Stomach (tissue), 9 donors: ENCODE measurements around the gene OLFML3. TPM values are rescaled to one million over a fixed set of nuclear protein-coding genes. Genes with fewer than 3 reads are reported as not detected.

ENCODE experiments used
- DNase-seq, 2 donors: peaks; one replicate each; pipeline versions ENCODE4 v3.0.0 to v3.0.0-alpha.2; 2013 to 2019
- H3K27ac ChIP-seq, 5 donors: fragments of 200-600 bp in 4 of 5; sonication (generic) in 4 of 5; one replicate each; pipeline ENCODE4 v1.5.1; 2013 to 2019; ENCODE audit warnings: mild to moderate bottlenecking in 1 of 5, moderate library complexity in 1 of 5
- H3K27me3 ChIP-seq, 3 donors: fragments of 200-600 bp; sonication (generic); one replicate each; pipeline ENCODE4 v1.5.1; 2017 to 2019; ENCODE audit warnings: mixed run types in 1 of 3
- H3K36me3 ChIP-seq, 4 donors: fragments of 200-600 bp; sonication (generic); 1 replicate in 3 of 4; 2 replicates in 1 of 4; pipeline ENCODE4 v1.5.1; 2016 to 2019
- H3K4me1 ChIP-seq, 4 donors: fragments of 200-600 bp; sonication (generic); one replicate each; pipeline ENCODE4 v1.5.1; 2016 to 2019
- H3K4me3 ChIP-seq, 4 donors: fragments of 200-600 bp; sonication (generic) in 3 of 4; one replicate each; pipeline ENCODE4 v1.5.1; 2016 to 2019; ENCODE audit warnings: mild to moderate bottlenecking in 1 of 4
- H3K9me3 ChIP-seq, 4 donors: fragments of 200-600 bp; sonication (generic); one replicate each; pipeline ENCODE4 v1.5.1; 2016 to 2019
- CTCF ChIP-seq, 7 experiments: fragments of 450-650 bp in 4 of 7; fragments of 200-600 bp in 3 of 7; sonication (generic) in 3 of 7; IDR thresholded peaks; one replicate each; pipeline ENCODE4 v1.5.1; 2016 to 2019; ENCODE audit warnings: antibody characterized with exemption in 7 of 7, control low read depth in 2 of 7, mild to moderate bottlenecking in 1 of 7
- EP300 ChIP-seq: sonication (generic); formaldehyde crosslinking; IDR thresholded peaks from one replicate; pipeline ENCODE4 v1.6.1; 2017; ENCODE audit warnings: antibody characterized with exemption
- POLR2A ChIP-seq, 4 donors: fragments of 450-650 bp; IDR thresholded peaks; one replicate each; pipeline ENCODE4 v1.6.1; 2016; ENCODE audit warnings: antibody characterized with exemption in 4 of 4, control low read depth in 2 of 4, mild to moderate bottlenecking in 1 of 4, moderate library complexity in 1 of 4
- POLR2AphosphoS5 ChIP-seq, 3 donors: sonication (generic); formaldehyde crosslinking; IDR thresholded peaks; one replicate each; pipeline ENCODE4 v1.6.1; 2016; ENCODE audit warnings: antibody characterized with exemption in 3 of 3
- WGBS, 5 donors: extraction: QIAGEN DNeasy Blood & Tissue Kit in 3 of 5; methylation state at CpG; one replicate each; pipeline versions ENCODE4 v1.1.5 to v1.1.7; 2013 to 2018; 5-methylcytosine and 5-hydroxymethylcytosine counted together
- intact Hi-C: fragments of 100-400 bp; cut with DNase I; formaldehyde crosslinking; loops from one replicate; pipeline ENCODE4 v1.15.1; 2023; ENCODE audit warnings: low total_unique reads
- polyA plus RNA-seq, 3 donors: library from polyadenylated mRNA; stranded (reverse); fragments of 200-250 nt; gene quantifications; one replicate each; pipeline ENCODE4 v1.2.3, GENCODE V29; 2013
- total RNA-seq, 5 donors: library from RNA; depleted of rRNA; stranded (reverse); fragments of >200 nt; gene quantifications; one replicate each; pipeline versions ENCODE4 v1.1.0 to v1.2.3, GENCODE V29; 2014 to 2016
- donor health status: healthy with polysubstance abuse.
- donor health status: Bipolar disorder and iron deficiency.
- donor health status: healthy.

OLFML3 gene
- total and polyA plus RNA-seq, 8 donors, result 2.9 to 84.3 (median 25.2) TPM

DNA sequence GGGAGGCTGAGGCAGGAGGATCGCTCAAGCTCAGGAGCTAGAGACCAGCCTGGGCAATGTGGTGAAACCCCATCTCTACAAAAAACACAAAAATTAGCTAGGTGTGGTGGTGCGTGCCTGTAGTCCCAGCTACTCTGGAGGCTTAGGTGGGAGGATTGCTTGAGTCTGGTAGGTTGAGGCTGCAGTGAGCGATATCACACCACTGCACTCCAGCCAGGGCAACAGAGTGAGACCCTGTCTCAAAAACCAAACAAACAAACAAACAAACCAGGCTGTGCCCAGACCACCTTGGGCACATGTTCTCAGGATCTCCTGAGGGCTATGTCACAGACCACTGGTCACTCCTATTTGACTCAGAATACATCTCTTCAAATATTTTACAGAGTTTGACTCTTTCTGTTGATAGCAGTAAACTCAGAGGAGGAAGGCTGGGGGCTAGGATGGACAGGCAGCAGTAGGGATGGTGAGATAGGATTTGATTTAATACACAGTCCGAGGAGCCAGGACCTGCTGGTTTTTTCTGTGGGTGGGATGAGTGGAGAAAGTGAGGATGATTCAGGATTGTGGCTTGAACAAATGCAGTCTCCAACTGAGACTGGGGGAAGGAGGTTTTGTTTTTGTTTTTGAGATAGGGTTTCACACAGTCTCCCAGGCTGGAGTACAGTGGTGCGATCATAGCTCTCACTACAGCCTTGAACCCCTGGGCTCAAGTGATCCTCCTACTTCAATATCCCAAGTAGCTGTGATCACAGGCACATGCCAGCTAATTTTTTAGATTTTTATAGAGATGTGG, 46.5 kb downstream of the OLFML3 start:
- Histone ChIP-seq H3K9me3 (no peaks in the 10 kb centered on the region), H3K27ac (no peak overlapping the region), H3K4me3 (no peak overlapping the region), H3K27me3 (no peaks in the 10 kb centered on the region), H3K36me3 (no peaks in the 10 kb centered on the region), H3K4me1 (no peaks in the 10 kb centered on the region)
- WGBS, 5 donors, result 80 to 95% (median 93%) methylated on average over 5 of the region's 5 CpGs
- TF ChIP-seq CTCF (IDR thresholded peaks at IDR 0.05) (no peak), POLR2AphosphoS5 (IDR thresholded peaks at IDR 0.05) (no peak), EP300 (no peak), POLR2A (IDR thresholded peaks at IDR 0.05) (no peak)
- intact Hi-C loops, result no loop called here
- no peak for DNase-seq

DNA sequence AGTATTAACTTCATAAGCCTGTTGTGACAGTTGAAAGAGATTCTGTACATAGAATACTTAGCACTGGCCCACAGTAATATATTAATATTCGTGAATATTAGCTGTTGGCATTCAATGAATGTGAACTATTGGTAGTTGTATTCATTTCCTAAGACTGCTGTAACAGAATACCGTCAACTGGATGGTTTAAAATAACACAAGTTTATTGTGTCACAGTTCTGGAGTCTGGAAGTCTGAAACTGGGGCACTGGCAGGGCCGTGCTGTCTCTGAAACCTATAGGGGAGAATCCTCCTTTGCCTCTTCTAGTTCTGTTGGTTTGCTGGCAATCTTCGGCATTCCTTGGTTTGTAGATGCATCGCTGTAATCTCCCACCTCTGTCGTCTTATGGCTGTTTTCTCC, 47.5 kb downstream of the OLFML3 start:
- Histone ChIP-seq H3K4me3 (no peak overlapping the region), H3K36me3 (no peaks in the 10 kb centered on the region), H3K9me3 (no peaks in the 10 kb centered on the region), H3K27ac (no peak overlapping the region), H3K4me1 (no peaks in the 10 kb centered on the region), H3K27me3 (no peaks in the 10 kb centered on the region)
- TF ChIP-seq POLR2AphosphoS5 (IDR thresholded peaks at IDR 0.05), result no peak
- TF ChIP-seq EP300, result no peak
- no peak for TF ChIP-seq CTCF (IDR thresholded peaks at IDR 0.05)
- TF ChIP-seq POLR2A (IDR thresholded peaks at IDR 0.05), result no peak
- WGBS, 5 donors, result 77 to 86% (median 84%) methylated on average over 6 of the region's 6 CpGs
- intact Hi-C loops, result no loop called here
- no peak for DNase-seq

Other genes starting within 250 kb of the OLFML3 start
- 10 to 100 TPM in 4 of 5 donors, 1 to 10 TPM in 1; 7.0 to 48.2 (median 38.2) TPM for gene PHTF1, start 220.0 kb upstream of the OLFML3 start, total RNA-seq
- gene PHTF1, start 220.0 kb upstream of the OLFML3 start, polyA plus RNA-seq, result 1 to 10 TPM; 3.9 to 8.2 (median 8.2) TPM
- gene RSBN1, start 167.0 kb upstream of the OLFML3 start, total RNA-seq, result 10 to 100 TPM; 10.7 to 58.9 (median 27.5) TPM
- gene RSBN1, start 167.0 kb upstream of the OLFML3 start, polyA plus RNA-seq, result 1 to 10 TPM; 2.8 to 4.1 (median 3.5) TPM
- gene PTPN22, start 107.8 kb upstream of the OLFML3 start, total RNA-seq, result 1 to 10 TPM in 4 of 5 donors, not detected in 1; 1.7 to 8.5 (median 4.2) TPM
- 1 to 10 TPM in 2 of 3 donors, under 1 TPM in 1; 0.93 to 2.1 (median 1.6) TPM for gene PTPN22, start 107.8 kb upstream of the OLFML3 start, polyA plus RNA-seq
- gene BCL2L15, start 91.9 kb upstream of the OLFML3 start, total RNA-seq, result 100 to 1,000 TPM in 1 of 5 donors, 10 to 100 TPM in 4; 33.3 to 425 (median 46.0) TPM
- 10 to 100 TPM; 11.3 to 34.1 (median 22.1) TPM for gene BCL2L15, start 91.9 kb upstream of the OLFML3 start, polyA plus RNA-seq
- 10 to 100 TPM in 3 of 5 donors, 1 to 10 TPM in 2; 4.0 to 34.0 (median 11.7) TPM for gene AP4B1, start 74.7 kb upstream of the OLFML3 start, total RNA-seq
- 10 to 100 TPM in 2 of 3 donors, 1 to 10 TPM in 1; 8.8 to 21.5 (median 11.8) TPM for gene AP4B1, start 74.7 kb upstream of the OLFML3 start, polyA plus RNA-seq
- gene DCLRE1B, start 74.1 kb upstream of the OLFML3 start, total RNA-seq, result 1 to 10 TPM in 2 of 5 donors, under 1 TPM in 1, not detected in 2; 0.45 to 3.9 (median 3.0) TPM
- gene DCLRE1B, start 74.1 kb upstream of the OLFML3 start, polyA plus RNA-seq, result 1 to 10 TPM; 1.2 to 2.2 (median 1.6) TPM
- gene HIPK1, start 50.1 kb upstream of the OLFML3 start, total RNA-seq, result 10 to 100 TPM; 22.0 to 70.3 (median 42.0) TPM
- gene HIPK1, start 50.1 kb upstream of the OLFML3 start, polyA plus RNA-seq, result 10 to 100 TPM in 2 of 3 donors, 1 to 10 TPM in 1; 8.7 to 22.6 (median 12.8) TPM
- 10 to 100 TPM in 1 of 5 donors, 1 to 10 TPM in 2, not detected in 2; 1.4 to 86.6 (median 2.0) TPM for gene SYT6, start 174.4 kb downstream of the OLFML3 start, total RNA-seq
- under 1 TPM in 1 of 3 donors, not detected in 2; 0.18 TPM for gene SYT6, start 174.4 kb downstream of the OLFML3 start, polyA plus RNA-seq